Activated CD8-positive, alpha-beta T cell treated with anti-CD3 and anti-CD28 coated beads for 36 hours (primary cell): ENCODE measurements around the gene NFIC. TPM values are rescaled to one million over a fixed set of nuclear protein-coding genes. Genes with fewer than 3 reads are reported as not detected.

Source experiments
- ATAC-seq: fragments of 200-7000 bp; cut with Tn5 transposase; one replicate; pipeline ENCODE4 v1.10.0; 2021; ENCODE audit warnings: mild to moderate bottlenecking, moderate library complexity
- CTCF ChIA-PET: fragments of 350-600 bp; sonication (Branson Sonifier 250); formaldehyde crosslinking; loops from one replicate; lab custom pipeline; 2021; ENCODE audit warnings: antibody characterized with exemption; lab: Charles Lee
- POLR2A ChIA-PET: fragments of 350-600 bp; sonication (Branson Sonifier 250); formaldehyde crosslinking; loops from one replicate; lab custom pipeline; 2021; ENCODE audit warnings: antibody characterized with exemption; lab: Charles Lee
- DNase-seq: peaks from one replicate; pipeline ENCODE4 v3.0.0-alpha.2; 2020
- H3K27ac Mint-ChIP-seq: one replicate; pipeline ENCODE4 v1.8.0; 2021; ENCODE audit warnings: mild to moderate bottlenecking, mixed read lengths
- H3K27me3 Mint-ChIP-seq: one replicate; pipeline ENCODE4 v1.8.0; 2021; ENCODE audit warnings: mixed read lengths
- H3K36me3 Mint-ChIP-seq: one replicate; pipeline ENCODE4 v1.8.0; 2021; ENCODE audit warnings: low read depth, mixed read lengths
- H3K4me1 Mint-ChIP-seq: one replicate; pipeline ENCODE4 v1.8.0; 2021; ENCODE audit warnings: low read depth, mixed read lengths
- H3K4me3 Mint-ChIP-seq: one replicate; pipeline ENCODE4 v1.8.0; 2021; ENCODE audit warnings: mild to moderate bottlenecking, moderate library complexity, mixed read lengths
- H3K9me3 Mint-ChIP-seq: one replicate; pipeline ENCODE4 v1.8.0; 2021; ENCODE audit warnings: mixed read lengths
- intact Hi-C: fragments of 100-400 bp; cut with micrococcal nuclease; formaldehyde crosslinking; loops from one replicate; pipeline ENCODE4 v1.10.0; 2022
- total RNA-seq, 2 experiments: library from RNA; stranded (reverse); gene quantifications; one replicate each; pipeline ENCODE4 v1.2.3, GENCODE V29; 2021
- TF ChIP-seq, protein P1 (sequence below): fragments of 200-600 bp; IDR thresholded peaks from one replicate; pipeline ENCODE4 v1.8.0; 2022; ENCODE audit warnings: antibody characterized with exemption, mild to moderate bottlenecking

Gene NFIC
- total RNA-seq, 2 experiments from 2014 or later, result 19.0 to 20.8 TPM

DNA sequence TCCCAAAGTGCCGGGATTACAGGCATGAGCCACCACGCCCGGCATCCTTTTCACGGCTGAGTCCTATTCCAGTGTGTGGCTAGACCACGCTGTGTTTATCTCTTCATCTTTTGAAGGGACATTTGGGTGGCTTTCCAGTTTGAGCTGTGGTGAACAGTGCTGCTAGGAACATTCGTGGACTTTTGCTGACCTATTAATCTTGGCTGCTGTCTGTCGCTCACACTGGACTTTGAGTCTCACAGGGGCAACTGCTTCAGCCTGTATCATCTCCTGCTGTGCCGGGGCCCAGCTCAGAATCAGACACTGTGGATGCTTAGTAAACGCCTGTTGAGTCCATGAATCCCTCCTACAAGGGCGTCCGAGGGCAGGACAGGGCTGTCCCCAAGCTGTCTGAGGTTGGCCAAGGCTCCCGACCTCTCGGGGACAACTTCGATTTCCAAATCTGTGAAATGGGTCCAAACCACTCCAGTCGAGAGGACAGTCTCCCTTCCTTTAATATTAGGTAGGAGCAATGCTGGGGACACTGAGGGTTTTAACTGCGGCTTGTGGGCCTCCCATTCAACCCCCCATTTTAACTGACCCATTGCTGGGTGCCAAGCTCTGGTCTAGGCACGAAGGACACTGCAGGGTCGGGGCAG lies 65.5 kb downstream of the NFIC start:
- no peak for ATAC-seq
- peaks cover 23% of the 10 kb centered on the region for H3K36me3 Mint-ChIP-seq
- TF ChIP-seq, protein P1, sequence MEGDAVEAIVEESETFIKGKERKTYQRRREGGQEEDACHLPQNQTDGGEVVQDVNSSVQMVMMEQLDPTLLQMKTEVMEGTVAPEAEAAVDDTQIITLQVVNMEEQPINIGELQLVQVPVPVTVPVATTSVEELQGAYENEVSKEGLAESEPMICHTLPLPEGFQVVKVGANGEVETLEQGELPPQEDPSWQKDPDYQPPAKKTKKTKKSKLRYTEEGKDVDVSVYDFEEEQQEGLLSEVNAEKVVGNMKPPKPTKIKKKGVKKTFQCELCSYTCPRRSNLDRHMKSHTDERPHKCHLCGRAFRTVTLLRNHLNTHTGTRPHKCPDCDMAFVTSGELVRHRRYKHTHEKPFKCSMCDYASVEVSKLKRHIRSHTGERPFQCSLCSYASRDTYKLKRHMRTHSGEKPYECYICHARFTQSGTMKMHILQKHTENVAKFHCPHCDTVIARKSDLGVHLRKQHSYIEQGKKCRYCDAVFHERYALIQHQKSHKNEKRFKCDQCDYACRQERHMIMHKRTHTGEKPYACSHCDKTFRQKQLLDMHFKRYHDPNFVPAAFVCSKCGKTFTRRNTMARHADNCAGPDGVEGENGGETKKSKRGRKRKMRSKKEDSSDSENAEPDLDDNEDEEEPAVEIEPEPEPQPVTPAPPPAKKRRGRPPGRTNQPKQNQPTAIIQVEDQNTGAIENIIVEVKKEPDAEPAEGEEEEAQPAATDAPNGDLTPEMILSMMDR, result no peak
- POLR2A ChIA-PET, result interaction anchor here (0.7 to 1.1 kb wide), 2 partner anchors 74 to 89 kb away, joined by 3 read pairs; no protein-coding TSS in a partner anchor
- DNase-seq, result no peak
- peaks cover 1% of the 10 kb centered on the region for H3K9me3 Mint-ChIP-seq
- intact Hi-C loops, result loop anchor here (5.0 kb wide), 1 partner anchor 105 kb away; no protein-coding TSS in a partner anchor
- no peak overlapping the region for H3K27ac Mint-ChIP-seq
- H3K4me3 Mint-ChIP-seq, result no peak overlapping the region
- H3K4me1 Mint-ChIP-seq, result peaks cover 14% of the 10 kb centered on the region
- CTCF ChIA-PET, result interaction anchor here (1.2 to 3.4 kb wide), 6 partner anchors 9 to 127 kb away, joined by 3 to 16 read pairs (median 5); no protein-coding TSS in a partner anchor
- no peaks in the 10 kb centered on the region for H3K27me3 Mint-ChIP-seq

DNA sequence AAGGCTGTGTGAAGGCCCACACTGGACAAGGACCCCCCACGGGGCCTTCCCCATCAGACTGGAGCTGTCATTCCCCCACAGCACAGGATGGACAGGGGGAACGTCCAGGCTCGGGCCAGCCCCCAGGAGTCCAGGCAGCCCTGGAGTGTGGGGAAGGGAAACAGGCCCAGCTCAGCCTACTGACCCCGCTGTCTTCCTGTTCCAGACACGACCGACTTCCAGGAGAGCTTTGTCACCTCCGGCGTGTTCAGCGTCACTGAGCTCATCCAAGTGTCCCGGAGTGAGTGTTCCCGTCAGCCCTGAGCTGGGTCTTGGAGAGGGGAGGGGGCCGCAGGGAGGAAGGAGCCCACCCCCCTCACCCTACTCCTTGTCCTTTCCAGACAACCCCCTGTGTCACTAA lies 66.9 kb downstream of the NFIC start:
- POLR2A ChIA-PET, result interaction anchor here (1.1 to 1.2 kb wide), 2 partner anchors 11 to 17 kb away, joined by 3 to 5 read pairs; no protein-coding TSS in a partner anchor
- no peak overlapping the region for H3K4me3 Mint-ChIP-seq

DNA sequence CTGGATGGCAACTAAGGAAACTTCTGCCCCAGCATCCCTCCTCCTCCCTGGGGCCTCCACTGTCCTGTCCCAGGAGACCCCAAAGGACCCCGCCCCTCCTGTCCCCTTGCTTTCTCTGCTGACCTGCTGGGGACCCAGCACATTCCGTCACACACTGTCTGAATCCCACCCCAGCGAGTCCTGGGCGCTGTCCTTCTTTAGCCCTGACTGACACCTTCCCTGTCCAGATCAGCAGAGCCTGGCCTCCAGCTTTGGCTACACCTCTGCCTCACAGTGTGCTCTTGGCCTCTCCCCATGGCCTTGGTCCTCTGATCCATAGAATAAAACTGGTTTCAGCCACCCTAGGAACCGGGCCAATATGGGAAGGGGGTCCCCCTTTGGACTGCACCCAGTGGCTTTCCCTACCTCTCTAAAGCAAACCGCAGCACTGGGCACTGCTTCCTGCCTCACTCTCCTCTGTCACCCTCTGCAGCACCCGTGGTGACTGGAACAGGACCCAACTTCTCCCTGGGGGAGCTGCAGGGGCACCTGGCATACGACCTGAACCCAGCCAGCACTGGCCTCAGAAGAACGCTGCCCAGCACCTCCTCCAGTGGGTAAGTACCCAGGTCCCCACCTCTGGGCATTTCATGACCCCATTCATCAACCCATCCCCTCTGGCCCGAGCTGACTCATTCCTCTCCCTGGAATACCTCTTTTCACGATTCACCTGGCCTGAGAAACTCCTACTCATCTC lies 67.6 kb downstream of the NFIC start:
- peak overlapping the region; percentile 86 for H3K4me3 Mint-ChIP-seq
- ChIA-PET CTCF (interaction anchor here (1.1 kb wide), 1 partner anchor 131 kb away, joined by 3 read pairs; no protein-coding TSS in a partner anchor), POLR2A (interaction anchor here (1.1 to 1.2 kb wide), 2 partner anchors 12 to 16 kb away, joined by 3 to 5 read pairs; no protein-coding TSS in a partner anchor)
- intact Hi-C loops, result loop anchor here (5.0 kb wide), 1 partner anchor 107 kb away; no protein-coding TSS in a partner anchor
- ATAC-seq, result no peak
- peaks cover 14% of the 10 kb centered on the region for H3K4me1 Mint-ChIP-seq
- peak overlapping the region; percentile 98 for H3K27ac Mint-ChIP-seq
- H3K36me3 Mint-ChIP-seq, result peaks cover 22% of the 10 kb centered on the region
- H3K27me3 Mint-ChIP-seq, result no peaks in the 10 kb centered on the region
- no peak for DNase-seq
- H3K9me3 Mint-ChIP-seq, result peaks cover 1% of the 10 kb centered on the region
- TF ChIP-seq, protein P1, result no peak

More for the DNA sequence above, 66.9 kb downstream of the NFIC start:
- peaks cover 14% of the 10 kb centered on the region for H3K4me1 Mint-ChIP-seq
- peaks cover 22% of the 10 kb centered on the region for H3K36me3 Mint-ChIP-seq
- H3K27me3 Mint-ChIP-seq, result no peaks in the 10 kb centered on the region
- H3K27ac Mint-ChIP-seq, result no peak overlapping the region
- H3K9me3 Mint-ChIP-seq, result peaks cover 1% of the 10 kb centered on the region
- TF ChIP-seq, protein P1, result no peak
- intact Hi-C loops, result loop anchor here (5.0 kb wide), 1 partner anchor 106 kb away; no protein-coding TSS in a partner anchor
- CTCF ChIA-PET, result interaction anchor here (1.1 kb wide), 1 partner anchor 131 kb away, joined by 3 read pairs; no protein-coding TSS in a partner anchor
- ATAC-seq (no peak), DNase-seq (no peak)

DNA sequence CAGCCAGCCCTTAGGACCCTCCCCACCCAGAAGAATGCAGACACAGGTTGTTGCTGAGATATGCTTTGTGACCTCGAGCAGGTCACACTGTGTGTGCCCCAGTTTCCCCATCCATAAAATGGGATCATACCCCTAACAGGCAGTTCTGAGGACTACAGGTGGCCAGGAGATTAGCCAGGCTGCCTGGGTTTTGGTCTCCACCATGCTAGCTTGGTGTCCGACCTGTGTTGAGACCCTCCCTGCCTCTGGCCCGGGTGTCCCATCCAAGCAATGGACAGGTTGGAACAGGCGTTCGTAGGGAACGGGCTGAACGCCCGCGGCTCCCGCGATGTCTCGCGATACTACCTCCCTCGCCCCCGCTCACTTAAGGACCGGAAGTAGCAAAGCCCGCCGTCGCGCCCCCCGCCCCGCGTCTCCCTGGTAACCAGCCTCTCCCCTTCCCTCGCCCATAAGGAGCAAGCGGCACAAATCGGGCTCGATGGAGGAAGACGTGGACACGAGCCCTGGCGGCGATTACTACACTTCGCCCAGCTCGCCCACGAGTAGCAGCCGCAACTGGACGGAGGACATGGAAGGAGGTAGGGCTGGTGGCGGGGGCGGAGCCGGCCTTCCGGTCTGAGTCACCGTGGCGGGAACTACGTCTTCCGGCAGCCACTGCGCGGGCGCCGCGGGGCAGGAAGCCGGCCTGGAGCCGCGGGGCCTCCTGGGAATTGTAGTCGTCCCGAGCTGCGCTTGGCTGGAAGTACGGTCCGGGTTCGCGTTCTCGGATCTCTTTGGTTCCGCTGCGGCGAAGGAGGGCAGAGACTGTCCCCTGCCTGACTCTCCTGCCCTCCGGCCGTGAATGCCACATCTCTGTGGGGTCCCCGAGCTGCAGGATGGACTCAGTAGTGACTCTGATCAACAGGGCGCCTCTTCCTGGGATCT lies 68.5 kb downstream of the NFIC start:
- Mint-ChIP-seq H3K27ac (peak overlapping the region; percentile 98), H3K4me1 (peaks cover 14% of the 10 kb centered on the region), H3K36me3 (peaks cover 22% of the 10 kb centered on the region), H3K4me3 (peak overlapping the region; percentile 86), H3K27me3 (no peaks in the 10 kb centered on the region), H3K9me3 (peaks cover 1% of the 10 kb centered on the region)
- ATAC-seq (peak; percentile 96), DNase-seq (peak; percentile 97)
- intact Hi-C loops, result loop anchor here (5.0 kb wide), 1 partner anchor 108 kb away; no protein-coding TSS in a partner anchor
- TF ChIP-seq, protein P1, result no peak
- CTCF ChIA-PET, result interaction anchor here (1.1 kb wide), 1 partner anchor 92 kb away, joined by 3 read pairs; no protein-coding TSS in a partner anchor
- POLR2A ChIA-PET, result interaction anchor here (1.0 to 1.3 kb wide), 2 partner anchors 14 to 66 kb away, joined by 3 read pairs; no protein-coding TSS in a partner anchor
